Neural cell (in vitro differentiated cells): Measurements from ENCODE around the gene FGGY. TPM values are rescaled to one million over a fixed set of nuclear protein-coding genes. Genes with fewer than 3 reads are reported as not detected.

Experiments
- H2AFZ ChIP-seq: fragments of 200-600, 300-800 bp; sonication (generic), shearing (Covaris generic); 2 replicates; pipeline ENCODE4 v1.6.0; 2014; ENCODE audit warnings: low read depth, mild to moderate bottlenecking, antibody characterized with exemption, low read length, moderate library complexity
- H3F3A ChIP-seq: fragments of 200-600 bp; shearing (Covaris generic); 2 replicates; pipeline ENCODE4 v1.6.1; 2016; ENCODE audit warnings: mild to moderate bottlenecking, moderate library complexity, mixed read lengths, antibody characterized with exemption, low read length; ENCODE audit not compliant: insufficient read depth, poor library complexity, severe bottlenecking
- H3K27ac ChIP-seq: fragments of 200-600, 300-800 bp; sonication (generic), shearing (Covaris generic); 2 replicates; pipeline ENCODE4 v1.5.1; 2014; ENCODE audit warnings: mild to moderate bottlenecking, low read length, moderate library complexity
- H3K27me3 ChIP-seq: fragments of 300-800, 200-600 bp; sonication (generic), shearing (Covaris generic); 2 replicates; pipeline ENCODE4 v1.6.0; 2014; ENCODE audit warnings: mild to moderate bottlenecking, low read depth, low read length, moderate library complexity; ENCODE audit not compliant: insufficient read depth
- H3K36me3 ChIP-seq: fragments of 300-800, 200-600 bp; sonication (generic), shearing (Covaris generic); 2 replicates; pipeline ENCODE4 v1.5.1; 2014; ENCODE audit warnings: mild to moderate bottlenecking, antibody characterized with exemption, low read length, moderate library complexity; ENCODE audit not compliant: insufficient read depth
- H3K4me2 ChIP-seq: fragments of 300-800, 200-600 bp; sonication (generic), shearing (Covaris generic); 2 replicates; pipeline ENCODE4 v1.6.0; 2014; ENCODE audit warnings: mild to moderate bottlenecking, low read length
- H3K4me3 ChIP-seq: fragments of 300-800, 200-600 bp; sonication (generic), shearing (Covaris generic); 2 replicates; pipeline ENCODE4 v1.5.1; 2014; ENCODE audit warnings: mild to moderate bottlenecking, low read length, moderate library complexity
- H3K79me2 ChIP-seq: fragments of 200-600 bp; shearing (Covaris generic); replicated peaks from 2 replicates; pipeline ENCODE4 v1.6.0; 2014; ENCODE audit warnings: mild to moderate bottlenecking, low read length, moderate library complexity; ENCODE audit not compliant: insufficient read depth
- H3K9ac ChIP-seq: fragments of 300-800, 200-600 bp; sonication (generic), shearing (Covaris generic); 2 replicates; pipeline ENCODE4 v1.6.1; 2016; ENCODE audit warnings: mild to moderate bottlenecking, low read length, mixed read lengths
- H3K9me2 ChIP-seq: fragments of 200-600 bp; shearing (Covaris generic); 2 replicates; pipeline ENCODE4 v1.6.1; 2016; ENCODE audit warnings: mild to moderate bottlenecking, low read length, mixed read lengths; ENCODE audit not compliant: insufficient read depth
- H3K9me3 ChIP-seq: fragments of 200-600, 300-800 bp; sonication (generic), shearing (Covaris generic); 2 replicates; pipeline ENCODE4 v1.6.1; 2016; ENCODE audit warnings: mild to moderate bottlenecking, mixed run types, low read length, moderate library complexity, mixed read lengths
- H4K20me1 ChIP-seq: fragments of 200-600 bp; shearing (Covaris generic); 2 replicates; pipeline ENCODE4 v1.6.1; 2016; ENCODE audit warnings: mild to moderate bottlenecking, mixed run types; ENCODE audit not compliant: insufficient read depth
- CTCF ChIP-seq: fragments of 450-650 bp; IDR thresholded peaks from 2 replicates; pipeline ENCODE4 v1.5.1; 2014; ENCODE audit warnings: antibody characterized with exemption, mild to moderate bottlenecking, moderate library complexity; ENCODE audit not compliant: poor library complexity, severe bottlenecking
- EP300 ChIP-seq: fragments of 450-650 bp; conservative IDR thresholded peaks from 2 replicates; pipeline ENCODE4 v1.6.1; 2014; ENCODE audit warnings: antibody characterized with exemption, mild to moderate bottlenecking, moderate library complexity; ENCODE audit not compliant: poor library complexity, severe bottlenecking
- EZH2 ChIP-seq: fragments of 200-600, 300-800 bp; shearing (Covaris generic), sonication (generic); IDR thresholded peaks from 2 replicates; pipeline ENCODE4 v1.6.1; 2014; ENCODE audit warnings: antibody characterized with exemption, low read length, borderline replicate concordance, mild to moderate bottlenecking; ENCODE audit not compliant: insufficient read depth, poor library complexity, severe bottlenecking
- MXI1 ChIP-seq: fragments of 450-650 bp; conservative IDR thresholded peaks from 2 replicates; pipeline ENCODE4 v1.6.1; 2014; ENCODE audit warnings: antibody characterized with exemption, mild to moderate bottlenecking; ENCODE audit not compliant: poor library complexity, severe bottlenecking
- POLR2AphosphoS5 ChIP-seq: IDR thresholded peaks from 2 replicates; pipeline ENCODE4 v1.6.1; 2012
- RAD21 ChIP-seq: fragments of 450-650 bp; conservative IDR thresholded peaks from 2 replicates; pipeline ENCODE4 v1.6.1; 2014; ENCODE audit warnings: antibody characterized with exemption, mild to moderate bottlenecking, moderate library complexity
- REST ChIP-seq: IDR thresholded peaks from 2 replicates; pipeline ENCODE4 v1.6.1; 2012; ENCODE audit warnings: borderline replicate concordance
- SMC3 ChIP-seq: fragments of 450-650 bp; conservative IDR thresholded peaks from 2 replicates; pipeline ENCODE4 v1.6.1; 2014; ENCODE audit warnings: antibody characterized with exemption, mild to moderate bottlenecking, moderate library complexity; ENCODE audit not compliant: poor library complexity
- TAF1 ChIP-seq: IDR thresholded peaks from 2 replicates; pipeline ENCODE4 v1.6.1; 2012; ENCODE audit warnings: low read depth
- polyA plus RNA-seq: library from polyadenylated mRNA; depleted of rRNA; stranded (reverse); fragments of >200 nt; gene quantifications from 2 replicates; pipeline ENCODE4 v1.2.3, GENCODE V29; 2014

Gene FGGY
- polyA plus RNA-seq, 1 donor from 2014 or later, result 7.4 TPM

GRCh38 chr1:59686170-59686569 lies 389.3 kb downstream of the FGGY start:
- Histone ChIP-seq H3K9me3 (no peaks in the 10 kb centered on the region), H3K79me2 (no peaks in the 10 kb centered on the region), H2AFZ (no peak overlapping the region), H3K27me3 (no peaks in the 10 kb centered on the region), H3K9me2 (no peaks in the 10 kb centered on the region), H4K20me1 (no peaks in the 10 kb centered on the region), H3K36me3 (no peaks in the 10 kb centered on the region), H3K9ac (no peak overlapping the region), H3F3A (no peaks in the 10 kb centered on the region), H3K27ac (no peak overlapping the region), H3K4me3 (no peak overlapping the region), H3K4me2 (no peak overlapping the region)
- TF ChIP-seq RAD21 (no peak), EZH2 (no peak), EP300 (no peak), TAF1 (no peak), MXI1 (no peak), POLR2AphosphoS5 (no peak), SMC3 (no peak), CTCF (no peak)

- Histone ChIP-seq H4K20me1 (no peaks in the 10 kb centered on the region), H3K27me3 (no peaks in the 10 kb centered on the region), H2AFZ (no peak overlapping the region), H3K4me2 (no peak overlapping the region), H3K36me3 (no peaks in the 10 kb centered on the region), H3F3A (no peaks in the 10 kb centered on the region), H3K27ac (no peak overlapping the region), H3K9ac (no peak overlapping the region), H3K9me2 (no peaks in the 10 kb centered on the region), H3K9me3 (no peaks in the 10 kb centered on the region), H3K79me2 (no peaks in the 10 kb centered on the region), H3K4me3 (no peak overlapping the region)
- TF ChIP-seq REST (no peak), CTCF (no peak)
These were observed 389.7 kb downstream of the FGGY start for GRCh38 chr1:59686574-59686973.
